Parathyroid adenoma (tissue), 2 donors: ENCODE results near the gene PDSS2.

Source experiments
- H2AFZ ChIP-seq: fragments of 300-600 bp; sonication (generic); one replicate; pipeline ENCODE4 v1.7.0; 2017; ENCODE audit warnings: antibody characterized with exemption, mild to moderate bottlenecking
- H3K27ac ChIP-seq: fragments of 300-600 bp; sonication (generic); one replicate; pipeline ENCODE4 v1.7.0; 2017
- H3K27me3 ChIP-seq: fragments of 300-600 bp; sonication (generic); one replicate; pipeline ENCODE4 v1.7.0; 2017; ENCODE audit warnings: low read length; ENCODE audit not compliant: control insufficient read depth, insufficient read depth
- H3K36me3 ChIP-seq: fragments of 300-600 bp; sonication (generic); one replicate; pipeline ENCODE4 v1.7.0; 2017; ENCODE audit warnings: low read length; ENCODE audit not compliant: control insufficient read depth, insufficient read depth
- H3K4me1 ChIP-seq: fragments of 300-600 bp; sonication (generic); one replicate; pipeline ENCODE4 v1.7.0; 2017; ENCODE audit warnings: control low read depth
- H3K4me2 ChIP-seq: fragments of 300-600 bp; sonication (generic); one replicate; pipeline ENCODE4 v1.7.0; 2017; ENCODE audit warnings: low read length
- H3K4me3 ChIP-seq: fragments of 300-600 bp; sonication (generic); one replicate; pipeline ENCODE4 v1.7.0; 2017; ENCODE audit warnings: low read depth, low read length
- H3K79me2 ChIP-seq: fragments of 300-600 bp; sonication (generic); one replicate; pipeline ENCODE4 v1.7.0; 2017; ENCODE audit warnings: control low read depth
- H3K9ac ChIP-seq: fragments of 300-600 bp; sonication (generic); one replicate; pipeline ENCODE4 v1.7.0; 2017; ENCODE audit warnings: mild to moderate bottlenecking
- H3K9me3 ChIP-seq: fragments of 300-600 bp; sonication (generic); one replicate; pipeline ENCODE4 v1.7.0; 2017; ENCODE audit warnings: low read length; ENCODE audit not compliant: control insufficient read depth
- TF ChIP-seq, protein P1 (sequence below): fragments of 300-600 bp; sonication (generic); IDR thresholded peaks from one replicate; pipeline ENCODE4 v1.7.0; 2017; ENCODE audit warnings: antibody characterized with exemption, mild to moderate bottlenecking
- donor health status: primary hyperparathyroidism.

Gene PDSS2

GRCh38 chr6:107275330-107275865, 184.0 kb downstream of the PDSS2 start:
- H3K4me2 ChIP-seq = no peak overlapping the region
- H3K27me3 ChIP-seq = no peaks in the 10 kb centered on the region
- no peak overlapping the region for H3K4me3 ChIP-seq
- H2AFZ ChIP-seq = no peak overlapping the region
- no peak overlapping the region for H3K27ac ChIP-seq
- no peaks in the 10 kb centered on the region for H3K36me3 ChIP-seq
- TF ChIP-seq, protein P1, sequence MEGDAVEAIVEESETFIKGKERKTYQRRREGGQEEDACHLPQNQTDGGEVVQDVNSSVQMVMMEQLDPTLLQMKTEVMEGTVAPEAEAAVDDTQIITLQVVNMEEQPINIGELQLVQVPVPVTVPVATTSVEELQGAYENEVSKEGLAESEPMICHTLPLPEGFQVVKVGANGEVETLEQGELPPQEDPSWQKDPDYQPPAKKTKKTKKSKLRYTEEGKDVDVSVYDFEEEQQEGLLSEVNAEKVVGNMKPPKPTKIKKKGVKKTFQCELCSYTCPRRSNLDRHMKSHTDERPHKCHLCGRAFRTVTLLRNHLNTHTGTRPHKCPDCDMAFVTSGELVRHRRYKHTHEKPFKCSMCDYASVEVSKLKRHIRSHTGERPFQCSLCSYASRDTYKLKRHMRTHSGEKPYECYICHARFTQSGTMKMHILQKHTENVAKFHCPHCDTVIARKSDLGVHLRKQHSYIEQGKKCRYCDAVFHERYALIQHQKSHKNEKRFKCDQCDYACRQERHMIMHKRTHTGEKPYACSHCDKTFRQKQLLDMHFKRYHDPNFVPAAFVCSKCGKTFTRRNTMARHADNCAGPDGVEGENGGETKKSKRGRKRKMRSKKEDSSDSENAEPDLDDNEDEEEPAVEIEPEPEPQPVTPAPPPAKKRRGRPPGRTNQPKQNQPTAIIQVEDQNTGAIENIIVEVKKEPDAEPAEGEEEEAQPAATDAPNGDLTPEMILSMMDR = no peak
- no peak overlapping the region for H3K9ac ChIP-seq
- H3K9me3 ChIP-seq = no peaks in the 10 kb centered on the region
- H3K79me2 ChIP-seq = peaks cover under 1% of the 10 kb centered on the region
- H3K4me1 ChIP-seq = no peaks in the 10 kb centered on the region

DNA sequence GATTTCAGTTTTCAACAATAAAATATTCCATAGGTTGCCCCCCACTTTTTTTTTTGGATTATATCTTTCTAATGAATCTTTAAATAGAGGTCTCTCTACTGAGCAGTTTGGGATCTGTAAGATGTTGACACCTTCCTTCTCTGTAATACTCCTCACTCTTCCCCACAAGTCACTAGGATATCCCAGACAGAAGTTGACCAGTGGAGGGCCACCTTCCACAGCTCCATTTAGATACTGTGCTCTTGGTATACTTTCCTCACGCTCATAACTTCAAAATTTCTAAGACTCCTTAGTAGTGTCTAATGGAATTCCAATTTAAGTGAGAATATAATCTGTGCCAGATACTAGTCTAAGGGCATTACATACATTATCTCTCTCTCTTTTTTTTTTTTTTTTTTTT, 185.1 kb downstream of the PDSS2 start:
- Histone ChIP-seq H3K27me3 (no peaks in the 10 kb centered on the region), H3K4me3 (no peak overlapping the region), H3K36me3 (no peaks in the 10 kb centered on the region), H3K9ac (no peak overlapping the region), H3K79me2 (no peaks in the 10 kb centered on the region), H3K4me1 (no peaks in the 10 kb centered on the region), H3K4me2 (no peak overlapping the region), H3K9me3 (no peaks in the 10 kb centered on the region), H2AFZ (no peak overlapping the region), H3K27ac (no peak overlapping the region)
- TF ChIP-seq, protein P1 = no peak

DNA sequence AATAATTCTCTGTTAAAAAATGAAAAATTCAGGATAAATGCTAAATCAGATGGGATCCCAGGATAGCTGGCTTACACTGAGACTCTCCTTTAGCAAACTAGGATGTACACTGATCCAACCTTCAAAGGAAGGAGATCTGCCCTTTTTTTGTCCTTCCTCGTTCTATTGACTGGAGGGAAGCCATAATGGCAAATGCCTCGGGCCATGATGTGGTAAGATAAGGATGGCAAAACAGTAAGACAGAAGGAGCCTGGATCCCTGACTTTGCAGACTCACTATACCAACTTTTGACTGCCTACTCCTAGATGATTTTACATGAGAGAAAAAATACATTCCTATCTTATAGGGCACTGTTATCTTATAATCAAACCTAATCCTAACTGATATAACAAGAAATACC, 187.1 kb downstream of the PDSS2 start:
- Histone ChIP-seq H3K9me3 (no peaks in the 10 kb centered on the region), H3K4me3 (no peak overlapping the region), H3K9ac (no peak overlapping the region), H3K4me1 (no peaks in the 10 kb centered on the region), H3K79me2 (no peaks in the 10 kb centered on the region), H3K27me3 (no peaks in the 10 kb centered on the region), H2AFZ (no peak overlapping the region), H3K36me3 (no peaks in the 10 kb centered on the region), H3K27ac (no peak overlapping the region), H3K4me2 (no peak overlapping the region)
- TF ChIP-seq, protein P1 = no peak

- no peak overlapping the region for H3K9ac ChIP-seq
- H3K9me3 ChIP-seq = no peaks in the 10 kb centered on the region
- H3K27me3 ChIP-seq = no peaks in the 10 kb centered on the region
- TF ChIP-seq, protein P1 = no peak
- H3K79me2 ChIP-seq = no peaks in the 10 kb centered on the region
- H3K4me2 ChIP-seq = no peak overlapping the region
- no peaks in the 10 kb centered on the region for H3K4me1 ChIP-seq
- H3K4me3 ChIP-seq = no peak overlapping the region
- H3K27ac ChIP-seq = no peak overlapping the region
- no peaks in the 10 kb centered on the region for H3K36me3 ChIP-seq
- no peak overlapping the region for H2AFZ ChIP-seq
Observed at GRCh38 chr6:107271208-107271790, 188.1 kb downstream of the PDSS2 start.

DNA sequence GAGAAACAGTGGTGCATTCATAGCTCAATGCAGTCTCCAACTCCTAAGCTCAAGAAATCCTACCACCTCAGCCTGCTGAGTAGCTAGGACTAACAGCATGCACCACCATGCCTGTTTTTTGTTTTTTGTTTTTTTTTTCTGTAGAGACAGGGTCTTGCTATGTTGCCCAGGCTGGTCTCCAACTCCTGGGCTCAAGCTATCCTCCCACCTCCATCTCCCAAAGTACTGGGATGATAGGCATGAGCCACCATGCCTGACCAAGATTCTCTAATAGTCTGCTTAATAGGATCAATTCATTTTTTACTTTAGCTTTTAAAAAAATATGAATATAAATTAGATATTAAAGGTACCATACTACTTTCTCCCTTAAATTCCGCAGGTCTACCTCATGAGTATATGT, 191.7 kb downstream of the PDSS2 start:
- TF ChIP-seq, protein P1 = no peak
- no peak overlapping the region for H3K4me3 ChIP-seq
- H3K4me1 ChIP-seq = no peaks in the 10 kb centered on the region
- no peaks in the 10 kb centered on the region for H3K36me3 ChIP-seq
- H2AFZ ChIP-seq = no peak overlapping the region
- no peaks in the 10 kb centered on the region for H3K9me3 ChIP-seq
- no peak overlapping the region for H3K4me2 ChIP-seq
- no peaks in the 10 kb centered on the region for H3K27me3 ChIP-seq
- H3K9ac ChIP-seq = no peak overlapping the region
- H3K27ac ChIP-seq = no peak overlapping the region
- H3K79me2 ChIP-seq = no peaks in the 10 kb centered on the region
